Upper lobe of left lung (tissue), 4 donors: ENCODE data around the gene MYLK2.

ENCODE experiments used
- CTCF ChIP-seq, 6 experiments: fragments of 450-650 bp in 4 of 6; fragments of 200-600 bp in 2 of 6; sonication (generic) in 2 of 6; IDR thresholded peaks; one replicate each; pipeline ENCODE4 v1.5.1; 2016 to 2019; ENCODE audit warnings: antibody characterized with exemption in 6 of 6
- POLR2A ChIP-seq, 4 donors: fragments of 450-650 bp; IDR thresholded peaks; one replicate each; pipeline ENCODE4 v1.5.1; 2016 to 2017; ENCODE audit warnings: antibody characterized with exemption in 4 of 4, mild to moderate bottlenecking in 2 of 4

GRCh38 chr20:31806564-31807355 is 12.4 kb upstream of the MYLK2 start:
- TF ChIP-seq POLR2A (IDR thresholded peaks at IDR 0.05) (no peak), CTCF (IDR thresholded peaks at IDR 0.05) (no peak)
